KOPT-K1 (cell line): ENCODE data around the gene KSR2.

Experiments
- H3K27ac ChIP-seq: fragments of 200-600 bp; sonication (generic); 2 replicates; pipeline ENCODE4 v1.5.1; 2016; ENCODE audit warnings: antibody characterized with exemption, mild to moderate bottlenecking, low read depth, low read length; ENCODE audit not compliant: poor library complexity, severe bottlenecking
- H3K36me3 ChIP-seq: fragments of 200-600 bp; sonication (generic); 2 replicates; pipeline ENCODE4 v1.5.1; 2017; ENCODE audit warnings: antibody characterized with exemption, mild to moderate bottlenecking, low read length, moderate library complexity; ENCODE audit not compliant: insufficient read depth
- H3K9me3 ChIP-seq: fragments of 200-600 bp; sonication (generic); 2 replicates; pipeline ENCODE4 v1.5.1; 2017; ENCODE audit warnings: antibody characterized with exemption, low read length, mild to moderate bottlenecking; ENCODE audit not compliant: insufficient read depth, poor library complexity, severe bottlenecking

Gene KSR2

GRCh38 chr12:117481470-117481869 lies 487.3 kb downstream of the KSR2 start:
- no peak overlapping the region for H3K27ac ChIP-seq
- no peaks in the 10 kb centered on the region for H3K36me3 ChIP-seq
- no peaks in the 10 kb centered on the region for H3K9me3 ChIP-seq

GRCh38 chr12:117476341-117476740 lies 492.4 kb downstream of the KSR2 start:
- Histone ChIP-seq H3K27ac (no peak overlapping the region), H3K36me3 (no peaks in the 10 kb centered on the region)

GRCh38 chr12:117473856-117474255 lies 494.9 kb downstream of the KSR2 start:
- Histone ChIP-seq H3K27ac (no peak overlapping the region), H3K36me3 (no peaks in the 10 kb centered on the region), H3K9me3 (peaks cover 5% of the 10 kb centered on the region)

More at GRCh38 chr12:117476341-117476740, 492.4 kb downstream of the KSR2 start:
- no peaks in the 10 kb centered on the region for H3K9me3 ChIP-seq

GRCh38 chr12:117472983-117473382 lies 495.8 kb downstream of the KSR2 start:
- Histone ChIP-seq H3K36me3 (no peaks in the 10 kb centered on the region), H3K9me3 (peaks cover 5% of the 10 kb centered on the region), H3K27ac (no peak overlapping the region)

GRCh38 chr12:117470804-117471203 lies 498.0 kb downstream of the KSR2 start:
- H3K9me3 ChIP-seq: peaks cover 5% of the 10 kb centered on the region
- no peaks in the 10 kb centered on the region for H3K36me3 ChIP-seq
- H3K27ac ChIP-seq: no peak overlapping the region

GRCh38 chr12:117469883-117470483 lies 498.8 kb downstream of the KSR2 start:
- peaks cover 5% of the 10 kb centered on the region for H3K9me3 ChIP-seq
- no peak overlapping the region for H3K27ac ChIP-seq
- H3K36me3 ChIP-seq: no peaks in the 10 kb centered on the region

GRCh38 chr12:117468016-117468415 lies 500.8 kb downstream of the KSR2 start:
- Histone ChIP-seq H3K9me3 (peaks cover 5% of the 10 kb centered on the region), H3K36me3 (no peaks in the 10 kb centered on the region), H3K27ac (no peak overlapping the region)

GRCh38 chr12:117467588-117467987 lies 501.2 kb downstream of the KSR2 start:
- H3K27ac ChIP-seq: no peak overlapping the region
- peaks cover 5% of the 10 kb centered on the region for H3K9me3 ChIP-seq
- H3K36me3 ChIP-seq: no peaks in the 10 kb centered on the region

- H3K27ac ChIP-seq: no peak overlapping the region
- no peaks in the 10 kb centered on the region for H3K36me3 ChIP-seq
- H3K9me3 ChIP-seq: peaks cover 5% of the 10 kb centered on the region
Observed at GRCh38 chr12:117466677-117467362, 502.0 kb downstream of the KSR2 start.

GRCh38 chr12:117461732-117462131 lies 507.1 kb downstream of the KSR2 start:
- Histone ChIP-seq H3K27ac (no peak overlapping the region), H3K36me3 (no peaks in the 10 kb centered on the region), H3K9me3 (no peaks in the 10 kb centered on the region)

GRCh38 chr12:117459229-117459628 lies 509.6 kb downstream of the KSR2 start:
- no peaks in the 10 kb centered on the region for H3K36me3 ChIP-seq
- H3K9me3 ChIP-seq: no peaks in the 10 kb centered on the region
- no peak overlapping the region for H3K27ac ChIP-seq

GRCh38 chr12:117457189-117457588 lies 511.6 kb downstream of the KSR2 start:
- Histone ChIP-seq H3K36me3 (no peaks in the 10 kb centered on the region), H3K27ac (no peak overlapping the region), H3K9me3 (no peaks in the 10 kb centered on the region)

GRCh38 chr12:117456076-117456475 lies 512.7 kb downstream of the KSR2 start:
- Histone ChIP-seq H3K27ac (no peak overlapping the region), H3K36me3 (no peaks in the 10 kb centered on the region), H3K9me3 (no peaks in the 10 kb centered on the region)

GRCh38 chr12:117453961-117454360 lies 514.8 kb downstream of the KSR2 start:
- Histone ChIP-seq H3K9me3 (no peaks in the 10 kb centered on the region), H3K27ac (no peak overlapping the region), H3K36me3 (no peaks in the 10 kb centered on the region)

GRCh38 chr12:117452112-117452511 lies 516.7 kb downstream of the KSR2 start:
- no peaks in the 10 kb centered on the region for H3K36me3 ChIP-seq
- no peaks in the 10 kb centered on the region for H3K9me3 ChIP-seq
- H3K27ac ChIP-seq: no peak overlapping the region

- H3K9me3 ChIP-seq: no peaks in the 10 kb centered on the region
- no peak overlapping the region for H3K27ac ChIP-seq
- no peaks in the 10 kb centered on the region for H3K36me3 ChIP-seq
Observed at GRCh38 chr12:117450209-117450608, 518.6 kb downstream of the KSR2 start.
